ENCODE results near the gene TRAPPC2. TPM values are rescaled to one million over a fixed set of nuclear protein-coding genes. Genes with fewer than 3 reads are reported as not detected.
"Not testable (repeated sequence)": the region's sequence is repeated elsewhere in the genome, so short reads cannot be mapped to it uniquely, and the experiment has no call there.

TRAPPC2 gene
- total RNA-seq, 2 experiments from 2014 or later: 22.2 to 27.0 TPM

DNA sequence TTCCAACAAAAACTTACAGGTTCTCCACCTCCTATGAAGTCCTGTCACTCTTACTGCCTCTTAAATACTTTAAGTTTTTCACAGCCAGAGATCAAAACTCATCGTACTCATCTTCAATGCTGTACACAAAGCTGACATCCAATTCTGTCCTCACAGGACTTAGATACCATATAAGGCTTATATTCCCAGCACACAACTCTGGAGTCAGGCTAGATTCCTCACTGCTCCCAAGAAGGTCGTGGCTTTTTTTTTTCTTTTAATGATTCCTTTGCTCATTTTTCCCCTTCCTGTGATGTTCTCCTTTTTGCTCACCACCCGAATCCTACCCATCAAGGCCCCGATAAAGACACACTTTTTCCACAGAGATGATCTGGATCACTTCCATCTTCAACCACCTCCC is 914 bp downstream of the TRAPPC2 start:
- Histone ChIP-seq H3K4me1 (ENCODE audit: insufficient read depth, low read length, poor library complexity, severe bottlenecking) (peaks cover 31% of the 10 kb centered on the region), H3K4me2 (ENCODE audit: low read length) (peak overlapping the region; percentile 86), H3K4me3 (ENCODE audit: low read depth, low read length, poor library complexity, severe bottlenecking) (peak overlapping the region; percentile 85), H3K27ac (ENCODE audit: low read depth, low read length, poor library complexity, severe bottlenecking) (peak overlapping the region; percentile 99), H2AFZ (ENCODE audit: low read length) (no peak overlapping the region), H3K36me3 (ENCODE audit: insufficient read depth, low read length) (peaks cover 39% of the 10 kb centered on the region), H4K20me1 (ENCODE audit: insufficient read depth, low read length) (no peaks in the 10 kb centered on the region), H3K79me2 (ENCODE audit: insufficient read depth, low read depth, low read length) (peaks cover 86% of the 10 kb centered on the region), H3K9me3 (ENCODE audit: low read length) (no peaks in the 10 kb centered on the region), H3K9me2 (ENCODE audit: insufficient read depth, low read length) (no peaks in the 10 kb centered on the region)
- POLR2A ChIA-PET: interaction anchor here (0.5 to 5.6 kb wide), 9 partner anchors 10 to 948 kb away, joined by 3 to 52 read pairs (median 8); partner anchors contain the start of genes GEMIN8 and RAB9A
- CTCF ChIA-PET (ENCODE audit: unreplicated experiment): interaction anchor here (1.4 kb wide), 1 partner anchor 34 kb away, joined by 3 read pairs; no protein-coding TSS in a partner anchor
- TF ChIP-seq, protein P1, sequence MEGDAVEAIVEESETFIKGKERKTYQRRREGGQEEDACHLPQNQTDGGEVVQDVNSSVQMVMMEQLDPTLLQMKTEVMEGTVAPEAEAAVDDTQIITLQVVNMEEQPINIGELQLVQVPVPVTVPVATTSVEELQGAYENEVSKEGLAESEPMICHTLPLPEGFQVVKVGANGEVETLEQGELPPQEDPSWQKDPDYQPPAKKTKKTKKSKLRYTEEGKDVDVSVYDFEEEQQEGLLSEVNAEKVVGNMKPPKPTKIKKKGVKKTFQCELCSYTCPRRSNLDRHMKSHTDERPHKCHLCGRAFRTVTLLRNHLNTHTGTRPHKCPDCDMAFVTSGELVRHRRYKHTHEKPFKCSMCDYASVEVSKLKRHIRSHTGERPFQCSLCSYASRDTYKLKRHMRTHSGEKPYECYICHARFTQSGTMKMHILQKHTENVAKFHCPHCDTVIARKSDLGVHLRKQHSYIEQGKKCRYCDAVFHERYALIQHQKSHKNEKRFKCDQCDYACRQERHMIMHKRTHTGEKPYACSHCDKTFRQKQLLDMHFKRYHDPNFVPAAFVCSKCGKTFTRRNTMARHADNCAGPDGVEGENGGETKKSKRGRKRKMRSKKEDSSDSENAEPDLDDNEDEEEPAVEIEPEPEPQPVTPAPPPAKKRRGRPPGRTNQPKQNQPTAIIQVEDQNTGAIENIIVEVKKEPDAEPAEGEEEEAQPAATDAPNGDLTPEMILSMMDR (conservative IDR thresholded peaks at IDR 0.05; ENCODE audit: low read length): no peak
- TF ChIP-seq EZH2phosphoT487 (IDR thresholded peaks at IDR 0.05; ENCODE audit: borderline replicate concordance, low read depth, low read length): no peak
- intact Hi-C loops (cut with micrococcal nuclease; ENCODE audit: unreplicated experiment): loop anchor here (5.0 to 10.0 kb wide), 5 partner anchors 36 to 776 kb away; partner anchors contain the start of gene GEMIN8
- DNase-seq (ENCODE audit: low spot score): no peak
- BruUV-seq (replicated peaks): no TSS peak

DNA sequence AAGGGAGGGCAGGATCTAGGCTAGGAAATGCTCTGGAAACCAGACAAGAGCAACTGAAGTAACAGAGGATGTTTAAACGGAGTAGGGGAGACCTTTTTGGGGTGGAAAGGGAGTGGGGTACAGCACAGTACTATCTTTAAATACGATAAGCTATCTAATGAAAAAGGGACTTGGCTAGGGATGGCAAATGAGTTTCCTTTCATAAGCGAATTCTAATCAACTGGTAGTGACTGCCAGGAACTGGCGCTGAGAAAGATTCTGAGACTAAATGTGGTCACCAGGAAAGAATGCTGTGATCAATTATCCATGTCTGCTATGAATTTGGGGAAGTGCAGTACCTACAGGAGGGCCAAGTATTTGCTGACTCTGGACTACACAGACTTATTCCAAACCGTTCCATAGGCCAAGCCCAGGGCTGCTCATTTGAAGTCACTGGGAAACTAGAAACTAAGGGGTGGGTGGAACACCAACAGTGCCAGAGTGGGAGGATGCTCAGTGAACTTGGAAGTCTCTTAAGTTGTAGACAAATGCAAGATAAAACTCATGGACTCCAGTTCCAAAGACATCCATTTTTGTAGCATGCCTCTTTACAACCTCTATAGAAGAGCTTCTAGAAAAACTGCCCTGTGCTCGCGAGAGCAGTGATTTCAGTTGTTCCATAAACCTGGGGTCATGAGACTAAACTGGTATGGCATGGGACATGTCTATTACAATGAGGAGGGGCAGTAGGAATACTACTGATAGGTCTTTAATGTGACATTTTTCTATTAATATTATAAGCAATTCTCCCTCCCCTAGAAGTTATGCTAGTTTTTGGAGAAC is 2.0 kb downstream of the TRAPPC2 start:
- CTCF ChIA-PET (ENCODE audit: unreplicated experiment): no interaction called here
- no TSS peak for BruUV-seq (replicated peaks)
- peak overlapping the region; percentile 85 for H3K4me3 ChIP-seq (ENCODE audit: low read depth, low read length, poor library complexity, severe bottlenecking)
- H2AFZ ChIP-seq (ENCODE audit: low read length): no peak overlapping the region
- H3K9me2 ChIP-seq (ENCODE audit: insufficient read depth, low read length): no peaks in the 10 kb centered on the region
- peak; percentile 57 for DNase-seq (ENCODE audit: low spot score)
- peaks cover 21% of the 10 kb centered on the region for H3K4me1 ChIP-seq (ENCODE audit: insufficient read depth, low read length, poor library complexity, severe bottlenecking)
- peaks cover 85% of the 10 kb centered on the region for H3K79me2 ChIP-seq (ENCODE audit: insufficient read depth, low read depth, low read length)
- peak overlapping the region; percentile 99 for H3K27ac ChIP-seq (ENCODE audit: low read depth, low read length, poor library complexity, severe bottlenecking)
- TF ChIP-seq, protein P1 (conservative IDR thresholded peaks at IDR 0.05; ENCODE audit: low read length): no peak
- TF ChIP-seq EZH2phosphoT487 (IDR thresholded peaks at IDR 0.05; ENCODE audit: borderline replicate concordance, low read depth, low read length): no peak
- intact Hi-C loops (cut with micrococcal nuclease; ENCODE audit: unreplicated experiment): loop anchor here (5.0 to 10.0 kb wide), 5 partner anchors 35 to 775 kb away; partner anchors contain the start of gene GEMIN8
- H4K20me1 ChIP-seq (ENCODE audit: insufficient read depth, low read length): no peaks in the 10 kb centered on the region
- peaks cover 30% of the 10 kb centered on the region for H3K36me3 ChIP-seq (ENCODE audit: insufficient read depth, low read length)
- POLR2A ChIA-PET: interaction anchor here (0.5 to 5.6 kb wide), 6 partner anchors 20 to 895 kb away, joined by 3 to 52 read pairs (median 4); no protein-coding TSS in a partner anchor
- H3K4me2 ChIP-seq (ENCODE audit: low read length): peak overlapping the region; percentile 86
- H3K9me3 ChIP-seq (ENCODE audit: low read length): no peaks in the 10 kb centered on the region

DNA sequence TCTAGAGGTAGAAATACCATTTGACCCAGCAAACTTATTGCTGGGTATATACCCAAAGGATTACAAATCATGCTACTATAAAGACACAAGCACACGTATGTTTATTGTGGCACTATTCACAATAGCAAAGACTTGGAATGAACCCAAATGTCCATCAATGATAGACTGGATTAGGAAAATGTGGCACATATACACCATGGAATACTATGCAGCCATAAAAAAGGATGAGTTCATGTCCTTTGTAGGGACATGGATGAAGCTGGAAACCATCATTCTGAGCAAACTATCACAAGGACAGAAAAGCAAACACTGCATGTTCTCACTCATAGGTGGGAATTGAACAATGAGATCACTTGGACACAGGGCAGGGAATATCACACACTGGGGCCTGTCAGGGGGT is 3.9 kb downstream of the TRAPPC2 start:
- intact Hi-C loops (cut with micrococcal nuclease; ENCODE audit: unreplicated experiment): loop anchor here (5.0 to 10.0 kb wide), 5 partner anchors 33 to 773 kb away; partner anchors contain the start of gene GEMIN8
- POLR2A ChIA-PET; H3K4me3 ChIP-seq (ENCODE audit: low read depth, low read length, poor library complexity, severe bottlenecking); H3K27ac ChIP-seq (ENCODE audit: low read depth, low read length, poor library complexity, severe bottlenecking); CTCF ChIA-PET (ENCODE audit: unreplicated experiment); H3K9me3 ChIP-seq (ENCODE audit: low read length); DNase-seq (ENCODE audit: low spot score); BruUV-seq (replicated peaks); H3K9me2 ChIP-seq (ENCODE audit: insufficient read depth, low read length); H2AFZ ChIP-seq (ENCODE audit: low read length); H3K4me2 ChIP-seq (ENCODE audit: low read length); H4K20me1 ChIP-seq (ENCODE audit: insufficient read depth, low read length): not testable (repeated sequence)
- Histone ChIP-seq H3K4me1 (ENCODE audit: insufficient read depth, low read length, poor library complexity, severe bottlenecking) (peaks cover 13% of the 10 kb centered on the region), H3K36me3 (ENCODE audit: insufficient read depth, low read length) (peaks cover 24% of the 10 kb centered on the region), H3K79me2 (ENCODE audit: insufficient read depth, low read depth, low read length) (peaks cover 81% of the 10 kb centered on the region)

DNA sequence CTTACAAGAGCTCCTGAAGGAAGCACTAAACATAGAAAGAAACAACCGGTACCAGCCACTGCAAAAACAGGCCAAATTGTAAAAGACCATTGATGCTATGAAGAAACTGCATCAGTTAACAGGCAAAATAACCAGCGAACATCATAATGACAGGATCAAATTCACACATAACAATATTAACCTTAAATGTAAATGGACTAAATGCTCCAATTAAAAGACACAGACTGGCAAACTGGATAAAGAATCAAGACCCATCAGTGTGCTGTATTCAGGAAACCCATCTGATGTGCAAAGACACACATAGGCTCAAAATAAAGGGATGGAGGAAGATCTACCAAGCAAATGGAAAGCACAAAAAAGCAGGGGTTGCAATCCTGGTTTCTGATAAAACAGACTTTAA is 7.8 kb downstream of the TRAPPC2 start:
- BruUV-seq (replicated peaks); POLR2A ChIA-PET; H3K9me3 ChIP-seq (ENCODE audit: low read length); H3K9me2 ChIP-seq (ENCODE audit: insufficient read depth, low read length); H2AFZ ChIP-seq (ENCODE audit: low read length); intact Hi-C loops (cut with micrococcal nuclease; ENCODE audit: unreplicated experiment); DNase-seq (ENCODE audit: low spot score); H3K4me3 ChIP-seq (ENCODE audit: low read depth, low read length, poor library complexity, severe bottlenecking); CTCF ChIA-PET (ENCODE audit: unreplicated experiment); H3K4me2 ChIP-seq (ENCODE audit: low read length); H4K20me1 ChIP-seq (ENCODE audit: insufficient read depth, low read length); H3K27ac ChIP-seq (ENCODE audit: low read depth, low read length, poor library complexity, severe bottlenecking): not testable (repeated sequence)
- H3K4me1 ChIP-seq (ENCODE audit: insufficient read depth, low read length, poor library complexity, severe bottlenecking): peaks cover 26% of the 10 kb centered on the region
- H3K36me3 ChIP-seq (ENCODE audit: insufficient read depth, low read length): peaks cover 32% of the 10 kb centered on the region
- H3K79me2 ChIP-seq (ENCODE audit: insufficient read depth, low read depth, low read length): peaks cover 85% of the 10 kb centered on the region

DNA sequence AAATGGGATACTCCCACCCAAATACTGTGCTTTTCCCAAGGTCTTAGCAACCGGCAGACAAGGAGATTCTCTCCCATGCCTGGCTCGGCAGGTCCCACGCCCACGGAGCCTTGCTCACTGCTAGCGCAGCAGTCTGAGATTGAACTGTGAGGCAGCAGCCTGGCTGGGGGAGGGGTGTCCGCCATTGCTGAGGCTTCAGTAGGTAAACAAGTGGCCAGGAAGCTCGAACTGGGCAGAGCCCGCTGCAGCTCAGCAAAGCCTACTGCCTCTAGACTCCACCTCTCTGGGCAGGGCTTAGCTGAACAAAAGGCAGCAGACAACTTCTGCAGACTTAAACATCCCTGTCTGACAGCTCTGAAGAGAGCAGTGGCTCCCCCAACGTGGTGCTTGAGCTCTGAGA is 9.5 kb downstream of the TRAPPC2 start:
- H3K9me2 ChIP-seq (ENCODE audit: insufficient read depth, low read length); CTCF ChIA-PET (ENCODE audit: unreplicated experiment); DNase-seq (ENCODE audit: low spot score); H3K4me2 ChIP-seq (ENCODE audit: low read length); H2AFZ ChIP-seq (ENCODE audit: low read length); H3K9me3 ChIP-seq (ENCODE audit: low read length); BruUV-seq (replicated peaks); intact Hi-C loops (cut with micrococcal nuclease; ENCODE audit: unreplicated experiment); H4K20me1 ChIP-seq (ENCODE audit: insufficient read depth, low read length); H3K4me3 ChIP-seq (ENCODE audit: low read depth, low read length, poor library complexity, severe bottlenecking); H3K27ac ChIP-seq (ENCODE audit: low read depth, low read length, poor library complexity, severe bottlenecking): not testable (repeated sequence)
- POLR2A ChIA-PET: interaction anchor here (1.2 kb wide), 1 partner anchor 26 kb away, joined by 3 read pairs; no protein-coding TSS in a partner anchor
- Histone ChIP-seq H3K4me1 (ENCODE audit: insufficient read depth, low read length, poor library complexity, severe bottlenecking) (peaks cover 25% of the 10 kb centered on the region), H3K36me3 (ENCODE audit: insufficient read depth, low read length) (peaks cover 49% of the 10 kb centered on the region), H3K79me2 (ENCODE audit: insufficient read depth, low read depth, low read length) (peaks cover 87% of the 10 kb centered on the region)
